Liver (tissue), 3 donors: ENCODE data around the gene RANBP3.

ENCODE experiments used
- EGR1 ChIP-seq, 2 donors: IDR thresholded peaks; 2 replicates each; pipeline ENCODE4 v1.6.1; 2016 to 2018; ENCODE audit warnings: antibody characterized with exemption in 2 of 2, low read depth in 2 of 2
- FOXA2 ChIP-seq: IDR thresholded peaks from 2 replicates; pipeline ENCODE4 v1.6.1; 2016; ENCODE audit warnings: antibody characterized with exemption
- GABPA ChIP-seq, 2 donors: IDR thresholded peaks in 1 of 2; conservative IDR thresholded peaks in 1 of 2; 2 replicates each; pipeline ENCODE4 v1.6.1; 2016; ENCODE audit warnings: antibody characterized with exemption in 2 of 2, mild to moderate bottlenecking in 1 of 2, moderate library complexity in 1 of 2
- HNF4A ChIP-seq, 2 donors: conservative IDR thresholded peaks; 2 replicates each; pipeline ENCODE4 v1.6.1; 2016; ENCODE audit warnings: antibody characterized with exemption in 2 of 2, mild to moderate bottlenecking in 2 of 2
- NR2F2 ChIP-seq: IDR thresholded peaks from 2 replicates; pipeline ENCODE4 v1.6.1; 2016; ENCODE audit warnings: antibody characterized with exemption
- SP1 ChIP-seq: IDR thresholded peaks from 2 replicates; pipeline ENCODE4 v1.6.1; 2018; ENCODE audit warnings: antibody characterized with exemption, mild to moderate bottlenecking
- YY1 ChIP-seq: IDR thresholded peaks from 2 replicates; pipeline ENCODE4 v1.6.1; 2016; ENCODE audit warnings: antibody characterized with exemption, mild to moderate bottlenecking
- TF ChIP-seq, protein P1 (sequence below): fragments of 150-350 bp; IDR thresholded peaks from 2 replicates; pipeline ENCODE4 v1.5.1; 2017; ENCODE audit warnings: improper control_type of control experiment, low read depth, low read length; ENCODE audit not compliant: missing input control
- TF ChIP-seq, protein P2 (sequence below): IDR thresholded peaks from 2 replicates; pipeline ENCODE4 v1.6.1; 2016; ENCODE audit warnings: antibody characterized with exemption
- TF ChIP-seq, protein P3 (sequence below): IDR thresholded peaks from 2 replicates; pipeline ENCODE4 v1.6.1; 2016; ENCODE audit warnings: antibody characterized with exemption
- TF ChIP-seq, protein P4 (sequence below): IDR thresholded peaks from 2 replicates; pipeline ENCODE4 v1.6.1; 2016; ENCODE audit warnings: antibody characterized with exemption, mild to moderate bottlenecking
- donor health status: healthy.
- donor health status: healthy.

DNA sequence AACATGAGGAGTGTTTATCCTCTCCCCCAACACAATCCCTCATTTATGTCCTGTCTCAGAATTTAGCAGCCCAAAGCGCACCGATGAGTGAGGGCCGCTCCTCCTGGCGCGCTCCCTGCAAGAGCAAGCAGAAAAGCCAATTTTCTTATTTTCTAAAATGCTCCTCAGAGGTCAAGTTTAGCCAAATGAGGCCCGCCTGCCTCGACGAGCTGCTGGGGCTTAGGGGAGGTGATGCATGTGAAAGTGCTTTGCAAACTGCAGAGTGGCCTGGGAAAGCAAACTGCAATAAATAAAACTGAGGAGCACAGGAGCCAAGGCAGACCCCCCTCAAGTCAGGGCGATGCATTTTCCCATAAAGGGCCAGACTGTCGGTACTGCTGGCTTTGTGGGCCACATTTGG lies 34.9 kb downstream of the RANBP3 start:
- TF ChIP-seq, protein P1, sequence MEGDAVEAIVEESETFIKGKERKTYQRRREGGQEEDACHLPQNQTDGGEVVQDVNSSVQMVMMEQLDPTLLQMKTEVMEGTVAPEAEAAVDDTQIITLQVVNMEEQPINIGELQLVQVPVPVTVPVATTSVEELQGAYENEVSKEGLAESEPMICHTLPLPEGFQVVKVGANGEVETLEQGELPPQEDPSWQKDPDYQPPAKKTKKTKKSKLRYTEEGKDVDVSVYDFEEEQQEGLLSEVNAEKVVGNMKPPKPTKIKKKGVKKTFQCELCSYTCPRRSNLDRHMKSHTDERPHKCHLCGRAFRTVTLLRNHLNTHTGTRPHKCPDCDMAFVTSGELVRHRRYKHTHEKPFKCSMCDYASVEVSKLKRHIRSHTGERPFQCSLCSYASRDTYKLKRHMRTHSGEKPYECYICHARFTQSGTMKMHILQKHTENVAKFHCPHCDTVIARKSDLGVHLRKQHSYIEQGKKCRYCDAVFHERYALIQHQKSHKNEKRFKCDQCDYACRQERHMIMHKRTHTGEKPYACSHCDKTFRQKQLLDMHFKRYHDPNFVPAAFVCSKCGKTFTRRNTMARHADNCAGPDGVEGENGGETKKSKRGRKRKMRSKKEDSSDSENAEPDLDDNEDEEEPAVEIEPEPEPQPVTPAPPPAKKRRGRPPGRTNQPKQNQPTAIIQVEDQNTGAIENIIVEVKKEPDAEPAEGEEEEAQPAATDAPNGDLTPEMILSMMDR, result no peak
- TF ChIP-seq GABPA (IDR thresholded peaks at IDR 0.05 in 1 of 2, conservative IDR thresholded peaks at IDR 0.05 in 1 of 2) (no peak), NR2F2 (no peak), YY1 (no peak), EGR1 (IDR thresholded peaks at IDR 0.05; ENCODE audit: low read depth in 2 of 2) (no peak), HNF4A (conservative IDR thresholded peaks at IDR 0.05) (no peak), FOXA2 (no peak), SP1 (no peak)
- TF ChIP-seq, protein P2, sequence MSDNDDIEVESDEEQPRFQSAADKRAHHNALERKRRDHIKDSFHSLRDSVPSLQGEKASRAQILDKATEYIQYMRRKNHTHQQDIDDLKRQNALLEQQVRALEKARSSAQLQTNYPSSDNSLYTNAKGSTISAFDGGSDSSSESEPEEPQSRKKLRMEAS, result no peak
- TF ChIP-seq, protein P3, sequence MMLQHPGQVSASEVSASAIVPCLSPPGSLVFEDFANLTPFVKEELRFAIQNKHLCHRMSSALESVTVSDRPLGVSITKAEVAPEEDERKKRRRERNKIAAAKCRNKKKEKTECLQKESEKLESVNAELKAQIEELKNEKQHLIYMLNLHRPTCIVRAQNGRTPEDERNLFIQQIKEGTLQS, result no peak
- TF ChIP-seq, protein P4, sequence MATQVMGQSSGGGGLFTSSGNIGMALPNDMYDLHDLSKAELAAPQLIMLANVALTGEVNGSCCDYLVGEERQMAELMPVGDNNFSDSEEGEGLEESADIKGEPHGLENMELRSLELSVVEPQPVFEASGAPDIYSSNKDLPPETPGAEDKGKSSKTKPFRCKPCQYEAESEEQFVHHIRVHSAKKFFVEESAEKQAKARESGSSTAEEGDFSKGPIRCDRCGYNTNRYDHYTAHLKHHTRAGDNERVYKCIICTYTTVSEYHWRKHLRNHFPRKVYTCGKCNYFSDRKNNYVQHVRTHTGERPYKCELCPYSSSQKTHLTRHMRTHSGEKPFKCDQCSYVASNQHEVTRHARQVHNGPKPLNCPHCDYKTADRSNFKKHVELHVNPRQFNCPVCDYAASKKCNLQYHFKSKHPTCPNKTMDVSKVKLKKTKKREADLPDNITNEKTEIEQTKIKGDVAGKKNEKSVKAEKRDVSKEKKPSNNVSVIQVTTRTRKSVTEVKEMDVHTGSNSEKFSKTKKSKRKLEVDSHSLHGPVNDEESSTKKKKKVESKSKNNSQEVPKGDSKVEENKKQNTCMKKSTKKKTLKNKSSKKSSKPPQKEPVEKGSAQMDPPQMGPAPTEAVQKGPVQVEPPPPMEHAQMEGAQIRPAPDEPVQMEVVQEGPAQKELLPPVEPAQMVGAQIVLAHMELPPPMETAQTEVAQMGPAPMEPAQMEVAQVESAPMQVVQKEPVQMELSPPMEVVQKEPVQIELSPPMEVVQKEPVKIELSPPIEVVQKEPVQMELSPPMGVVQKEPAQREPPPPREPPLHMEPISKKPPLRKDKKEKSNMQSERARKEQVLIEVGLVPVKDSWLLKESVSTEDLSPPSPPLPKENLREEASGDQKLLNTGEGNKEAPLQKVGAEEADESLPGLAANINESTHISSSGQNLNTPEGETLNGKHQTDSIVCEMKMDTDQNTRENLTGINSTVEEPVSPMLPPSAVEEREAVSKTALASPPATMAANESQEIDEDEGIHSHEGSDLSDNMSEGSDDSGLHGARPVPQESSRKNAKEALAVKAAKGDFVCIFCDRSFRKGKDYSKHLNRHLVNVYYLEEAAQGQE, result no peak
